Thyroid gland (tissue), 4 donors: Measurements from ENCODE around the gene TCF12. TPM values are rescaled to one million over a fixed set of nuclear protein-coding genes. Genes with fewer than 3 reads are reported as not detected.

ENCODE experiments used
- DNase-seq, 2 donors: peaks; one replicate each; pipeline ENCODE4 v3.0.0-alpha.2; 2019
- H3K27ac ChIP-seq, 3 donors: fragments of 200-600 bp; sonication (generic); 1 replicate in 2 of 3; 2 replicates in 1 of 3; pipeline ENCODE4 v1.5.1; 2016 to 2019; ENCODE audit warnings: mild to moderate bottlenecking in 1 of 3, moderate library complexity in 1 of 3
- H3K27me3 ChIP-seq: fragments of 200-600 bp; sonication (generic); one replicate; pipeline ENCODE4 v1.5.1; 2019
- H3K36me3 ChIP-seq, 2 donors: fragments of 200-600 bp; sonication (generic); one replicate each; pipeline ENCODE4 v1.5.1; 2016 to 2019
- H3K4me1 ChIP-seq, 2 donors: fragments of 200-600 bp; sonication (generic); one replicate each; pipeline ENCODE4 v1.5.1; 2017 to 2019
- H3K4me3 ChIP-seq, 3 donors: fragments of 200-600 bp; sonication (generic); replicated peaks in 1 of 3; 1 replicate in 2 of 3; 2 replicates in 1 of 3; pipeline ENCODE4 v1.5.1; 2016; ENCODE audit warnings: mild to moderate bottlenecking in 1 of 3
- H3K9me3 ChIP-seq: fragments of 200-600 bp; sonication (generic); one replicate; pipeline ENCODE4 v1.5.1; 2017
- CTCF ChIP-seq, 6 experiments: fragments of 200-600 bp in 3 of 6; fragments of 450-650 bp in 3 of 6; sonication (generic) in 3 of 6; IDR thresholded peaks; one replicate each; pipeline ENCODE4 v1.5.1; 2016 to 2019; ENCODE audit warnings: antibody characterized with exemption in 6 of 6, mild to moderate bottlenecking in 2 of 6, inconsistent platforms in 1 of 6, moderate library complexity in 1 of 6
- POLR2A ChIP-seq, 2 donors: fragments of 450-650 bp; IDR thresholded peaks; one replicate each; pipeline ENCODE4 v1.6.1; 2017; ENCODE audit warnings: antibody characterized with exemption in 2 of 2, mild to moderate bottlenecking in 2 of 2, moderate library complexity in 1 of 2
- WGBS, 2 donors: methylation state at CpG; one replicate each; pipeline ENCODE4 v1.1.5; 2017; 5-methylcytosine and 5-hydroxymethylcytosine counted together
- intact Hi-C: fragments of 100-400 bp; cut with DNase I; formaldehyde crosslinking; loops from one replicate; pipeline ENCODE4 v1.15.1; 2023
- total RNA-seq, 4 donors: library from RNA; depleted of rRNA; stranded (reverse); fragments of >200 nt; gene quantifications; one replicate each; pipeline ENCODE4 v1.2.3, GENCODE V29; 2016

The TCF12 gene
- total RNA-seq, 4 donors from 2014 or later: 54.8 to 156 (median 108) TPM

GRCh38 chr15:57019496-57020160 lies 101.2 kb downstream of the TCF12 start:
- Histone ChIP-seq H3K9me3 (no peaks in the 10 kb centered on the region), H3K27me3 (no peaks in the 10 kb centered on the region), H3K27ac (no peak overlapping the region), H3K4me3 (no peak overlapping the region), H3K36me3 (no peaks in the 10 kb centered on the region), H3K4me1 (peaks cover 0 to 6% of the 10 kb centered on the region in 2 donors)
- TF ChIP-seq CTCF (IDR thresholded peaks at IDR 0.05) (no peak), POLR2A (IDR thresholded peaks at IDR 0.05) (no peak)
- intact Hi-C loops: no loop called here
- 72 to 87% methylated on average over 5 of the region's 5 CpGs for WGBS, 2 donors
- DNase-seq: no peak

- Histone ChIP-seq H3K4me1 (no peaks in the 10 kb centered on the region), H3K4me3 (no peak overlapping the region), H3K27ac (no peak overlapping the region), H3K36me3 (no peaks in the 10 kb centered on the region), H3K9me3 (no peaks in the 10 kb centered on the region), H3K27me3 (no peaks in the 10 kb centered on the region)
- no peak for TF ChIP-seq CTCF (IDR thresholded peaks at IDR 0.05)
- no peak for TF ChIP-seq POLR2A (IDR thresholded peaks at IDR 0.05)
- intact Hi-C loops: no loop called here
- DNase-seq: no peak
- 92 to 94% methylated on average over 10 of the region's 10 CpGs for WGBS, 2 donors
Observed at GRCh38 chr15:57025264-57025926, 107.0 kb downstream of the TCF12 start.

GRCh38 chr15:57026016-57026592 lies 107.7 kb downstream of the TCF12 start:
- no peaks in the 10 kb centered on the region for H3K36me3 ChIP-seq
- WGBS, 2 donors: 85 to 92% methylated on average over 2 of the region's 2 CpGs
- H3K27me3 ChIP-seq: no peaks in the 10 kb centered on the region
- peaks cover under 1 to 5% of the 10 kb centered on the region in 2 donors for H3K4me1 ChIP-seq
- intact Hi-C loops: no loop called here
- no peak for DNase-seq
- H3K9me3 ChIP-seq: no peaks in the 10 kb centered on the region
- H3K27ac ChIP-seq: no peak overlapping the region
- TF ChIP-seq POLR2A (IDR thresholded peaks at IDR 0.05) (no peak), CTCF (IDR thresholded peaks at IDR 0.05) (no peak)
- no peak overlapping the region for H3K4me3 ChIP-seq

- Histone ChIP-seq H3K4me3 (no peak overlapping the region), H3K27ac (no peak overlapping the region), H3K4me1 (peaks cover 8 to 10% of the 10 kb centered on the region in 2 donors), H3K36me3 (no peaks in the 10 kb centered on the region), H3K9me3 (no peaks in the 10 kb centered on the region), H3K27me3 (no peaks in the 10 kb centered on the region)
- WGBS, 2 donors: 94 to 97% methylated on average over 5 of the region's 5 CpGs
- DNase-seq: no peak
- no peak for TF ChIP-seq CTCF (IDR thresholded peaks at IDR 0.05)
- no peak for TF ChIP-seq POLR2A (IDR thresholded peaks at IDR 0.05)
- intact Hi-C loops: no loop called here
Observed at GRCh38 chr15:57027596-57027995, 109.2 kb downstream of the TCF12 start.

- Histone ChIP-seq H3K27me3 (no peaks in the 10 kb centered on the region), H3K36me3 (no peaks in the 10 kb centered on the region), H3K27ac (no peak overlapping the region), H3K4me1 (peaks cover 8 to 10% of the 10 kb centered on the region in 2 donors), H3K9me3 (no peaks in the 10 kb centered on the region), H3K4me3 (no peak overlapping the region)
- intact Hi-C loops: no loop called here
- TF ChIP-seq CTCF (IDR thresholded peaks at IDR 0.05) (no peak), POLR2A (IDR thresholded peaks at IDR 0.05) (no peak)
- DNase-seq: no peak
- 86 to 91% methylated on average over 7 of the region's 7 CpGs for WGBS, 2 donors
Observed at GRCh38 chr15:57028176-57028575, 109.7 kb downstream of the TCF12 start.
